AG08395 (cell line): Measurements from ENCODE around the gene MRPL51.

Experiments used
- DNase-seq: peaks from one replicate; pipeline ENCODE4 v3.0.0; 2012; ENCODE audit warnings: mixed read lengths, low spot score

Gene MRPL51

GRCh38 chr12:6461401-6462233 lies 31.4 kb downstream of the MRPL51 start:
- no peak for DNase-seq

DNA sequence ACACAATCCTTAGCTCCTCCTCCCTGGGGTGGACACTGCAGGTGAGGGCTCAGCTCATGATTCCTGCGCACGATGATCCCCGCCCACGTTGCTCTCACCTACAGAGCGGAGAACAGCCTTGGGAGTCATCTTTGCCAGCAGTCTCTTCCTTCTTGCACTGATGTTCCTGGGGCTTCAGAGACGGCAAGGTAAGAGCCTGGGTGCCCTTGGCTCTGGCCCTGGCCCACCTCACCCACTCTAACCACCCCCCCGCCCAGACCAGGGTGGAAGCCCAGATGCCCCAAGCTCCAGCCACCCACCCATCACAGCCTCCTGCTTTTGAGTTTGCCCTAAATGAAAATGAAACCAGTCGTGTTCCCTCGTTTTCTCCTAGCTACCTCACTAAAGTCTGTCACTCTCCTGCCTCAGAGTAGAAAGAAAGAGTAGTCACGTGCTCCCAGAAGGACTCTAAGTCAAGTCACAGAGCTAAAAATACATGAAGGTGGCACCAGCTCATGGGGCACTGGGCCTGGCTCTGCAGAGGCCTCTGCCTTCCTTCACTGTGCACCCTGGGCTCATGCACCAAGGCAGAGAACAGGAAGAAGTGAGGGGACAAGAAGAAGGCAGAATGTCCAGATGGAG lies 32.2 kb downstream of the MRPL51 start:
- no peak for DNase-seq

- DNase-seq = no peak
Observed at GRCh38 chr12:6459004-6459337, 34.1 kb downstream of the MRPL51 start.

GRCh38 chr12:6458281-6459003 lies 34.6 kb downstream of the MRPL51 start:
- DNase-seq = no peak

GRCh38 chr12:6457220-6457945 lies 35.7 kb downstream of the MRPL51 start:
- DNase-seq = no peak

GRCh38 chr12:6452944-6453630 lies 40.0 kb downstream of the MRPL51 start:
- DNase-seq = no peak

DNA sequence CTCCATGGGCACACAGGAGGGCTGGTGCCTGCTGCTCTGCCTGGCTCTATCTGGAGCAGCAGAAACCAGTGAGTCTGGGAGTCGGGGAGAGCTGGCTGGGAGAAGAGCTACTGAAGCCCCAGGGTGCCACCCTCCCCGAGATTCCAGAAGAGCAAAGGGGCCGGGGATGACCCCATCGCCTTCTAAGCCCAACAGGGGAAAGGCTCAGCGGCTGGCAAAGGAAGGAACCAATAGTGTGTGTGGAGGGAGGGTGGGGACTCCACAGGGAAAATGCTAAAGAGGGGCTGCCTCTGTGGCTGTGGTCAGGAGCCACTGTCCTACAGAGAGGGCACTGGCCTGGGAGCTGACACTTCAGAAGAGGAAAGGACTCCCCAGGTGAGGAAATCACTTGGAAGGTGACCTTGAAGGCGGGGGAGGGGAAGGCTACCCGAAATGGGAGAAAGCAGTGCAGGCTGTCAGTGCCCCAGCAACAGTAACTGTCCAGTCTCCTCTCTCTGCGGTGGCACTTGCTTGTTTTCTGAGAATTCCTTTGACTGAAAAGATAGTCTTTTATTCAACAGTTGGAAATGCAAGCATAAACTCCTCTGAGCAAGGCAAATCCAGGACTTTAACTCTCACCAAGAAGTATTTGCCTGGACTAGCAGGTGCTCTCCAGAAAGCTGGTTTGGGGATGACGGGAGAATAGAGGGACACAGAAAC lies 40.7 kb downstream of the MRPL51 start:
- DNase-seq = no peak

DNA sequence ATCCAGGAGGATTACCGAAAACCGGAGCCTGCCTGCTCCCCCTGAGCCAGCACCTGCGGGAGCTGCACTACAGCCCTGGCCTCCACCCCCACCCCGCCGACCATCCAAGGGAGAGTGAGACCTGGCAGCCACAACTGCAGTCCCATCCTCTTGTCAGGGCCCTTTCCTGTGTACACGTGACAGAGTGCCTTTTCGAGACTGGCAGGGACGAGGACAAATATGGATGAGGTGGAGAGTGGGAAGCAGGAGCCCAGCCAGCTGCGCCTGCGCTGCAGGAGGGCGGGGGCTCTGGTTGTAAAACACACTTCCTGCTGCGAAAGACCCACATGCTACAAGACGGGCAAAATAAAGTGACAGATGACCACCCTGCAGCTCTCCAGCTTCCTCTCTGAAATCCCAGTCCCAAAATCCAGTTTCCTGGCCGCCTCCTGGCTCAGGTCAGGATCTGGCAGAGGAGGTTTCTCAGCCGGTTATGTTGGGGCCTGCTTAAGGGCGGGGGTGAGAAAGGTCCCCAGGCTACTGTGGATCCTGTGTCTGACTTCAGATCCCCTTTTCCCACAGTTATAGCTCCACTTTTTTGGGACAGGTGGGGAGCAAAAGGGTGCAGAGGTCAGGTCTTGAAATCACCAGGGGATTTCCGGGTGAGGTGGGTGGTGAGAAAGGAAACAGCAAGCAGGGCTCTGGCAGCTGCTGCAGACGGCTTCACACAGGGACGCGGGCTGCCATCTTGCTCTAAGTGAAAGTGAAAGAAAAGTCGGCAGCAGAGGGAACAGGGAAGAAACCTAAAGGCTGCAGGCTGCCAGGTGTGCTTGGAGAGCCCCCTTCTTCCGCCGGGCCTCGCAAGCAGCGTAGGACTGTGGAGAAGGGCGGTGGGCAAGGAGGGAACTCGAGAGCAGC lies 41.5 kb downstream of the MRPL51 start, which contains the start of gene TAPBPL:
TSS of gene TAPBPL (plus strand) at position 695 of the 897 bp plus-strand sequence. CDS start 207 bp downstream, outside the sequence.
- DNase-seq = peak; percentile 94

- peak; percentile 28 for DNase-seq
Observed at GRCh38 chr12:6450869-6451347, 42.2 kb downstream of the MRPL51 start.

DNA sequence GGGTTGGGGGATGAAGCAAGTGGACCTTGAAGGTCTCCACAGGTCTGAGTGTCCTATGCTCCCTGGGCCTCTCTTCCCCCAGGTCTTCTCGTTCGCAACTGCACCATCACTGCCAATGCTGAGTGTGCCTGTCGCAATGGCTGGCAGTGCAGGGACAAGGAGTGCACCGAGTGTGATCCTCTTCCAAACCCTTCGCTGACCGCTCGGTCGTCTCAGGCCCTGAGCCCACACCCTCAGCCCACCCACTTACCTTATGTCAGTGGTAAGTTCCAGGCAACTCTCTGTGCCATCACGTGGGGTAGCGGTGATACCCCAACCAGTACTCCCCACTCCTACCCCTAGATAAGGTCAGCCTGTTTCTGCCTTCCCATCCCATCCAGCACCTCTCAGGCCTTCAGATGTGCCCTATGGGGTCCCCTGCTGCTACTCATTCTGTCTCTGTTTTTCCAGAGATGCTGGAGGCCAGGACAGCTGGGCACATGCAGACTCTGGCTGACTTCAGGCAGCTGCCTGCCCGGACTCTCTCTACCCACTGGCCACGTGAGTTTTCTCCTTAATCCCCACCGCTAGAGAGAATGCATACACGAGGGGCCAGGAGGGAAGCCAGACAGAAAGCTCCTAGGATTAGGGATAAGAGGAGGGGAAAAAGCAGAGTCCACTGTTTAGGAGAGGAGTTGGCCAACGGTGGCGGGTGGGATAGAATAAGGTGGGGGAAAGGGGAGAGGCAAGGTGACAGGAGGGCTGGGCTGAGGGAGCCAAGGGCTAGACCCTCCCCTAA lies 42.8 kb downstream of the MRPL51 start:
- DNase-seq = no peak

- DNase-seq = no peak
Observed at GRCh38 chr12:6444704-6445688, 48.1 kb downstream of the MRPL51 start, which contains the start of gene CD27. CD27 (plus strand) TSS chr12:6444955; CDS start chr12:6445096, 141 bp downstream.

DNA sequence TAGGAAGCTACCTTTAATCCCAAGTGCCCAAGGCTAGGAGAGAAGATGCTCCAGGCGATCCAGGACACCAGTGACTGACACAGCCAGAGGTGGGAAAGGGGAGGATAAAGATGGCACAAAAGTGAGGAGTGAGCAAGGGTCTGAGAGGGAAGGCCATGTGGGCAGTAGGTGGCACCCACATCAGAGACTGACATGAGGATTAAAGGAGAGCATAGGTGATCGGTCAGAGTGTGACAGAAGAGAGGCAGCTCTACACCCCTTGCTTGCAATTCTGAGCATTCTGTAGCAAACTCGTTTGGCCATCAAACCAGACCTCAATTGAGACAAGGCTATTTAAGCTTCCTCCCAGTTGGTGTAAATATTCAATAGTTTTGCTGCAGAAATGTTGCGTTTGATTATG lies 49.0 kb downstream of the MRPL51 start:
- no peak for DNase-seq

- DNase-seq = no peak
Observed at GRCh38 chr12:6443361-6443983, 49.6 kb downstream of the MRPL51 start.

DNA sequence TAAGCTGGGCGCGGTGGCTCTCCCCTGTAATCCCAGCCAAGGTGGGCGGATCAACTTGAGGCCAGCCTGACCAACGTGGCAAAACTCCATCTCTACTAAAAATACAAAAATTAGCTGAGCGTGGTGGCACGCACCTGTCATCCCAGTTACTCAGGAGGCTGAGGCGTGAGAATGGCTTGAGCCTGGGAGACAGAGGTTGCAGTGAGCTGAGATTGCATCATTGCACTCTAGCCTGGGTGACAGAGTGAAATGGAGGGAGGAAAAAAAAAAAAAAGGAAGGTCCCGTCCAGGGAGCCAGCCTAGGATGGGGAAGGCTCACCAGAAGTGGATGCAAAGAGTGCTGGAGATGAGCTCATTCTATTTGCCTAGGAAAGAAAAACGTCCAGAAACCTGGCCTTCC lies 50.2 kb downstream of the MRPL51 start:
- no peak for DNase-seq
